Lower leg skin (tissue), 3 donors: ENCODE results near the gene RHCE.

Experiments
- CTCF ChIP-seq, 3 donors: fragments of 450-650 bp; IDR thresholded peaks; one replicate each; pipeline ENCODE4 v1.5.1; 2016; ENCODE audit warnings: antibody characterized with exemption in 3 of 3, mild to moderate bottlenecking in 3 of 3, moderate library complexity in 2 of 3
- POLR2A ChIP-seq, 2 donors: fragments of 450-650 bp; IDR thresholded peaks; one replicate each; pipeline ENCODE4 v1.6.1; 2016 to 2017; ENCODE audit warnings: antibody characterized with exemption in 2 of 2, mild to moderate bottlenecking in 1 of 2, moderate library complexity in 1 of 2

- no peak for TF ChIP-seq POLR2A (IDR thresholded peaks at IDR 0.05)
- TF ChIP-seq CTCF (IDR thresholded peaks at IDR 0.05) = no peak
These were observed 58.7 kb downstream of the RHCE start for GRCh38 chr1:25361901-25362300.
